Activated T-helper 1 cell treated with Interleukin-2 at 50 U/mL for 16 hours (primary cell): ENCODE data around the gene SERPING1.

Source experiments
- DNase-seq: peaks from one replicate; pipeline ENCODE4 v3.0.0-alpha.2; 2020; ENCODE audit warnings: low read depth

The SERPING1 gene

GRCh38 chr11:57597916-57598830 lies 688 bp downstream of the SERPING1 start:
- DNase-seq = no peak

- no peak for DNase-seq
Observed at GRCh38 chr11:57598831-57599155, 1.3 kb downstream of the SERPING1 start.

- DNase-seq = no peak
Observed at GRCh38 chr11:57599381-57599780, 1.9 kb downstream of the SERPING1 start.

GRCh38 chr11:57601297-57601696 lies 3.8 kb downstream of the SERPING1 start:
- no peak for DNase-seq

- no peak for DNase-seq
Observed at GRCh38 chr11:57604296-57605027, 7.0 kb downstream of the SERPING1 start.

- no peak for DNase-seq
Observed at GRCh38 chr11:57605028-57605420, 7.5 kb downstream of the SERPING1 start.

- no peak for DNase-seq
Observed at GRCh38 chr11:57610170-57610569, 12.7 kb downstream of the SERPING1 start.

GRCh38 chr11:57614234-57614772 lies 16.8 kb downstream of the SERPING1 start:
- no peak for DNase-seq

GRCh38 chr11:57615308-57615707 lies 17.8 kb downstream of the SERPING1 start:
- no peak for DNase-seq

GRCh38 chr11:57616595-57616994 lies 19.1 kb downstream of the SERPING1 start:
- no peak for DNase-seq

GRCh38 chr11:57618438-57618837 lies 21.0 kb downstream of the SERPING1 start:
- DNase-seq = no peak

- no peak for DNase-seq
Observed at GRCh38 chr11:57619331-57619730, 21.8 kb downstream of the SERPING1 start.

GRCh38 chr11:57620467-57620866 lies 23.0 kb downstream of the SERPING1 start:
- no peak for DNase-seq

- no peak for DNase-seq
Observed at GRCh38 chr11:57622263-57622662, 24.8 kb downstream of the SERPING1 start.

- DNase-seq = no peak
Observed at GRCh38 chr11:57624864-57625263, 27.4 kb downstream of the SERPING1 start.

GRCh38 chr11:57626895-57627294 lies 29.4 kb downstream of the SERPING1 start:
- DNase-seq = no peak

- no peak for DNase-seq
Observed at GRCh38 chr11:57630171-57630570, 32.7 kb downstream of the SERPING1 start.

GRCh38 chr11:57632116-57632515 lies 34.6 kb downstream of the SERPING1 start:
- DNase-seq = no peak

- DNase-seq = no peak
Observed at GRCh38 chr11:57633394-57634070, 36.0 kb downstream of the SERPING1 start.

- DNase-seq = no peak
Observed at GRCh38 chr11:57634311-57634710, 36.8 kb downstream of the SERPING1 start.

- DNase-seq = no peak
Observed at GRCh38 chr11:57635246-57635645, 37.8 kb downstream of the SERPING1 start.

- no peak for DNase-seq
Observed at GRCh38 chr11:57637626-57638004, 40.1 kb downstream of the SERPING1 start.
